Panc1 (cell line): ENCODE measurements around the gene DHRS12. TPM values are rescaled to one million over a fixed set of nuclear protein-coding genes. Genes with fewer than 3 reads are reported as not detected.

ENCODE experiments used
- ATAC-seq: fragments of 200-7000 bp; cut with Tn5 transposase; 2 replicates; pipeline ENCODE4 v1.9.1; 2020; ENCODE audit warnings: mild to moderate bottlenecking, moderate library complexity
- BruUV-seq: library from RNA; stranded (reverse); fragments of 400-500 nt; replicated peaks from 2 replicates; lab custom pipeline; 2021; lab: Mats Ljungman, UMichigan
- CTCF ChIA-PET: fragments of 300-600 bp; sonication (Branson Sonifier 250); formaldehyde crosslinking; loops from one replicate; lab custom pipeline; 2022; ENCODE audit warnings: antibody characterized with exemption; lab: Charles Lee
- POLR2A ChIA-PET: fragments of 300-600 bp; sonication (Branson Sonifier 250); formaldehyde crosslinking; loops from one replicate; lab custom pipeline; 2022; ENCODE audit warnings: antibody characterized with exemption; lab: Charles Lee
- DNase-seq: peaks from one replicate; pipeline ENCODE4 v3.0.0-alpha.2; 2010; ENCODE audit warnings: low read depth, low spot score
- H3K27ac ChIP-seq: 2 replicates; pipeline ENCODE4 v1.5.1; 2011; ENCODE audit warnings: mild to moderate bottlenecking, low read length, inconsistent platforms
- H3K27me3 ChIP-seq: fragments of 200-500 bp; sonication (Bioruptor generic); 2 replicates; pipeline ENCODE4 v1.6.0; 2014; ENCODE audit warnings: low read length, inconsistent platforms; ENCODE audit not compliant: control insufficient read depth, insufficient read depth
- H3K36me3 ChIP-seq: fragments of 200-500 bp; sonication (Bioruptor generic); 2 replicates; pipeline ENCODE4 v1.5.1; 2014; ENCODE audit warnings: inconsistent platforms, mild to moderate bottlenecking, low read length, moderate library complexity; ENCODE audit not compliant: control insufficient read depth, insufficient read depth
- H3K4me1 ChIP-seq: 2 replicates; pipeline ENCODE4 v1.5.1; 2011; ENCODE audit warnings: inconsistent platforms, mild to moderate bottlenecking, low read length, moderate library complexity; ENCODE audit not compliant: control insufficient read depth, insufficient read depth
- H3K4me3 ChIP-seq, 2 experiments: 2 replicates each; pipeline ENCODE4 v1.5.1; 2011 to 2012; ENCODE audit warnings: low read depth in 2 of 2, low read length in 2 of 2, mild to moderate bottlenecking in 2 of 2, inconsistent platforms in 1 of 2, moderate library complexity in 1 of 2
- H3K9me3 ChIP-seq: fragments of 200-500 bp; sonication (Bioruptor generic); 2 replicates; pipeline ENCODE4 v1.5.1; 2014; ENCODE audit warnings: low read depth, mild to moderate bottlenecking, inconsistent platforms, low read length, moderate library complexity; ENCODE audit not compliant: control insufficient read depth, insufficient read depth
- CTCF ChIP-seq: fragments of 450-650 bp; IDR thresholded peaks from 2 replicates; pipeline ENCODE4 v1.5.1; 2017; ENCODE audit warnings: mild to moderate bottlenecking
- POLR2AphosphoS5 ChIP-seq: IDR thresholded peaks from 2 replicates; pipeline ENCODE4 v1.6.1; 2012; ENCODE audit warnings: mild to moderate bottlenecking, low read depth, low read length, moderate library complexity
- SIN3A ChIP-seq: IDR thresholded peaks from 2 replicates; pipeline ENCODE4 v1.6.1; 2012; ENCODE audit warnings: low read depth, mild to moderate bottlenecking, low read length, moderate library complexity, borderline replicate concordance; ENCODE audit not compliant: insufficient read depth
- TCF7L2 ChIP-seq: IDR thresholded peaks from 2 replicates; pipeline ENCODE4 v1.6.1; 2011; ENCODE audit warnings: mild to moderate bottlenecking, low read depth, low read length, inconsistent platforms
- in situ Hi-C: cut with HindIII; loops from 2 replicates; pipeline ENCODE4 v1.10.0; 2016; ENCODE audit warnings: low sequenced_read_pairs, low pct_unique_long_range_greater_than_20kb
- intact Hi-C: fragments of 100-400 bp; cut with micrococcal nuclease; formaldehyde crosslinking; loops from one replicate; pipeline ENCODE4 v1.10.0; 2022; ENCODE audit not compliant: unreplicated experiment
- total RNA-seq: library from RNA; stranded (reverse); gene quantifications from one replicate; pipeline ENCODE4 v1.2.1, GENCODE V29; 2021; ENCODE audit not compliant: unreplicated experiment
- TF ChIP-seq, protein P1 (sequence below), 2 experiments: IDR thresholded peaks; 2 replicates each; pipeline ENCODE4 v1.6.1; 2011 to 2012; ENCODE audit warnings: low read depth in 2 of 2, control low read depth in 1 of 2, low read length in 1 of 2, mild to moderate bottlenecking in 1 of 2, moderate library complexity in 1 of 2; ENCODE audit not compliant: insufficient read depth in 1 of 2

DHRS12 gene
- total RNA-seq, 1 experiment from 2014 or later = 10.7 TPM

- H3K4me1 ChIP-seq = no peaks in the 10 kb centered on the region
- H3K36me3 ChIP-seq = no peaks in the 10 kb centered on the region
- CTCF ChIA-PET = no interaction called here
- intact Hi-C loops (loop anchor here (10.0 kb wide), 1 partner anchor 383 kb away; no protein-coding TSS in a partner anchor), in situ Hi-C loops (no loop called here)
- ATAC-seq (no peak), DNase-seq (no peak)
- TF ChIP-seq, protein P1, sequence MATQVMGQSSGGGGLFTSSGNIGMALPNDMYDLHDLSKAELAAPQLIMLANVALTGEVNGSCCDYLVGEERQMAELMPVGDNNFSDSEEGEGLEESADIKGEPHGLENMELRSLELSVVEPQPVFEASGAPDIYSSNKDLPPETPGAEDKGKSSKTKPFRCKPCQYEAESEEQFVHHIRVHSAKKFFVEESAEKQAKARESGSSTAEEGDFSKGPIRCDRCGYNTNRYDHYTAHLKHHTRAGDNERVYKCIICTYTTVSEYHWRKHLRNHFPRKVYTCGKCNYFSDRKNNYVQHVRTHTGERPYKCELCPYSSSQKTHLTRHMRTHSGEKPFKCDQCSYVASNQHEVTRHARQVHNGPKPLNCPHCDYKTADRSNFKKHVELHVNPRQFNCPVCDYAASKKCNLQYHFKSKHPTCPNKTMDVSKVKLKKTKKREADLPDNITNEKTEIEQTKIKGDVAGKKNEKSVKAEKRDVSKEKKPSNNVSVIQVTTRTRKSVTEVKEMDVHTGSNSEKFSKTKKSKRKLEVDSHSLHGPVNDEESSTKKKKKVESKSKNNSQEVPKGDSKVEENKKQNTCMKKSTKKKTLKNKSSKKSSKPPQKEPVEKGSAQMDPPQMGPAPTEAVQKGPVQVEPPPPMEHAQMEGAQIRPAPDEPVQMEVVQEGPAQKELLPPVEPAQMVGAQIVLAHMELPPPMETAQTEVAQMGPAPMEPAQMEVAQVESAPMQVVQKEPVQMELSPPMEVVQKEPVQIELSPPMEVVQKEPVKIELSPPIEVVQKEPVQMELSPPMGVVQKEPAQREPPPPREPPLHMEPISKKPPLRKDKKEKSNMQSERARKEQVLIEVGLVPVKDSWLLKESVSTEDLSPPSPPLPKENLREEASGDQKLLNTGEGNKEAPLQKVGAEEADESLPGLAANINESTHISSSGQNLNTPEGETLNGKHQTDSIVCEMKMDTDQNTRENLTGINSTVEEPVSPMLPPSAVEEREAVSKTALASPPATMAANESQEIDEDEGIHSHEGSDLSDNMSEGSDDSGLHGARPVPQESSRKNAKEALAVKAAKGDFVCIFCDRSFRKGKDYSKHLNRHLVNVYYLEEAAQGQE (IDR thresholded peaks at IDR 0.05; ENCODE audit: insufficient read depth in 1 of 2, low read depth in 2 of 2, low read length in 1 of 2) = no peak
- TF ChIP-seq TCF7L2 = no peak
- no peak for TF ChIP-seq POLR2AphosphoS5
- no peak for TF ChIP-seq CTCF
- no peak for TF ChIP-seq SIN3A
- POLR2A ChIA-PET = no interaction called here
- BruUV-seq = no TSS peak
- no peak overlapping the region for H3K27ac ChIP-seq
- no peaks in the 10 kb centered on the region for H3K9me3 ChIP-seq
- H3K4me3 ChIP-seq = no peak overlapping the region
- no peaks in the 10 kb centered on the region for H3K27me3 ChIP-seq
Observed at GRCh38 chr13:51821606-51822005, 17.6 kb upstream of the DHRS12 start.

DNA sequence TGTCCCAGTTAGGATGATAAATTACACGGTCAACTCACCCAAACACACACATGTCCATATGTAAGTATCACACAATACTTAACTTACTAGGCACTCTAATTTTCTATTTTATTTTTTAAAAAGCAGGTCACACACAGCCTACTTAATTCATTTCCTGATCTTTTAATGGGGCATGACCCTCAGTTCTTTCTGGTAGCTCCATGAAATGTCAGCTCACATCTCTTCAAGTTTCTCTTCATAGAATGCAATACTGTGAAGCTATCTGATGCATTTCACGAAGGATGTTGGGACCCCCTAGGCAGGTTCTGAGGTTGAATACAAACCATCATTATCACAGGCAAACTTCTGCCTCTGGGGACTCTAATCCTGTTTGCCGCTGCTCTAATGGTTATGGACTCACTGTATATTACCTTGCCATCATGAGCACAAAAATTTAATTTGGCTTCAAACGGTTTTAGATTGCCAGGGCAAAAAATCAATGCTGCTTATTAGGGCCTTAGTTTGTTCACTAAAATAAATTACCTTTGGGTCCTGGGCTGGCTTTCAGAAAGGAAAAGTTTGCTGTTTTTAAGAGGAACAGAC is 16.1 kb upstream of the DHRS12 start:
- ATAC-seq = no peak
- intact Hi-C loops = loop anchor here (10.0 kb wide), 1 partner anchor 385 kb away; no protein-coding TSS in a partner anchor
- no peaks in the 10 kb centered on the region for H3K9me3 ChIP-seq
- no peaks in the 10 kb centered on the region for H3K36me3 ChIP-seq
- DNase-seq = no peak
- CTCF ChIA-PET = no interaction called here
- H3K4me3 ChIP-seq = no peak overlapping the region
- in situ Hi-C loops = no loop called here
- no peaks in the 10 kb centered on the region for H3K27me3 ChIP-seq
- POLR2A ChIA-PET = no interaction called here
- no TSS peak for BruUV-seq
- no peaks in the 10 kb centered on the region for H3K4me1 ChIP-seq
- no peak overlapping the region for H3K27ac ChIP-seq
- TF ChIP-seq TCF7L2 (no peak), SIN3A (no peak), POLR2AphosphoS5 (no peak), CTCF (no peak)
- TF ChIP-seq, protein P1 (IDR thresholded peaks at IDR 0.05; ENCODE audit: insufficient read depth in 1 of 2, low read depth in 2 of 2, low read length in 1 of 2) = no peak
